Measurements from ENCODE around the gene RAB5B. TPM values are rescaled to one million over a fixed set of nuclear protein-coding genes. Genes with fewer than 3 reads are reported as not detected.

RAB5B gene, protein sequence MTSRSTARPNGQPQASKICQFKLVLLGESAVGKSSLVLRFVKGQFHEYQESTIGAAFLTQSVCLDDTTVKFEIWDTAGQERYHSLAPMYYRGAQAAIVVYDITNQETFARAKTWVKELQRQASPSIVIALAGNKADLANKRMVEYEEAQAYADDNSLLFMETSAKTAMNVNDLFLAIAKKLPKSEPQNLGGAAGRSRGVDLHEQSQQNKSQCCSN
- 111 TPM for total RNA-seq
- long read RNA-seq, full-length matches to known transcripts: 122 of 178 reads
- long read RNA-seq, partial matches to known transcripts: 31 of 178 reads
- long read RNA-seq, other reads (novel, unspliced or antisense): 25 of 178 reads

DNA sequence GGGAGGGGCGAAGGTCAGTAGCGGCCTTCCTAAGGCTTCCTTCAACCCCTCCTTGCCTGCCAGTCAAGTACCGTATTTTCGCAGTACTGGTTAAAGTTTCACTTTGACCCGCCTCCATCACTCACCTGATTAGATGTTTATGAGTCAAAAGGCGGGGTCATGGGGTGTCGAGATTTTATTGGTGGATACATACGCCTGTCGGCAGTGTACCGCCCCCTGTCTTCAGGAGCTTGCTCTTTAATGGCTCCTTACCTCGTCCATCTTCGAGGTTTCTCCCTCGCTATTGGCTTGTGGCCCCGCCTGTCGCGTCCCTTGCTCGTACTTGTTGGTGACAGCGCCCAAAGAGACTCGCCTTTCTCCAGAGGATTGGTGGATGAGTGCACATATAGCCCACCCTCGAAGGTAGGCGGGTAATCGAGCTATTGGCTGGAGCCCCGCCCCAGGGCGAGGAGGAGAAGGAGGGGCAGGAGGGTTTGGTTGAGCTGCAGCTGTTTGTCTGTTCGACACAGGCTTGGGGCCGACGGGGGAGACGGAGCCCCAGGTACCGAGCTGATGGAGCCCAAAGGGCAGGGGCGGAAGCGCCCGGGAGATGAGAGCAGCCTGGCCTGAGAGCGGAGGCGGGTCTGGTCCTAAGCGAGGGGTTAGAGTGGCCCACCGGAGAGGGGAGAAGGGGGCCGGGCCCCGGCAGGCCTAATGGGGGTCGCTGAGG, at the start of gene RAB5B:
Gene RAB5B (plus strand): TSS at position 480 of the 709 bp plus-strand sequence. CDS start 12,883 bp downstream, outside the sequence.
- Histone ChIP-seq H3K27ac (replicated peaks) (peak within 1 kb of the TSS; percentile 99), H3K9me3 (replicated peaks) (no peaks in the 10 kb centered on the region), H3K4me3 (peak within 1 kb of the TSS; percentile 99), H3K4me1 (peaks cover 57% of the 10 kb centered on the region), H3K36me3 (no peaks in the 10 kb centered on the region), H3K27me3 (ENCODE audit: low read depth) (no peaks in the 10 kb centered on the region)
- peak; percentile 99 for DNase-seq
- intact Hi-C loops (cut with micrococcal nuclease): no loop called here
- TF ChIP-seq, protein P1, sequence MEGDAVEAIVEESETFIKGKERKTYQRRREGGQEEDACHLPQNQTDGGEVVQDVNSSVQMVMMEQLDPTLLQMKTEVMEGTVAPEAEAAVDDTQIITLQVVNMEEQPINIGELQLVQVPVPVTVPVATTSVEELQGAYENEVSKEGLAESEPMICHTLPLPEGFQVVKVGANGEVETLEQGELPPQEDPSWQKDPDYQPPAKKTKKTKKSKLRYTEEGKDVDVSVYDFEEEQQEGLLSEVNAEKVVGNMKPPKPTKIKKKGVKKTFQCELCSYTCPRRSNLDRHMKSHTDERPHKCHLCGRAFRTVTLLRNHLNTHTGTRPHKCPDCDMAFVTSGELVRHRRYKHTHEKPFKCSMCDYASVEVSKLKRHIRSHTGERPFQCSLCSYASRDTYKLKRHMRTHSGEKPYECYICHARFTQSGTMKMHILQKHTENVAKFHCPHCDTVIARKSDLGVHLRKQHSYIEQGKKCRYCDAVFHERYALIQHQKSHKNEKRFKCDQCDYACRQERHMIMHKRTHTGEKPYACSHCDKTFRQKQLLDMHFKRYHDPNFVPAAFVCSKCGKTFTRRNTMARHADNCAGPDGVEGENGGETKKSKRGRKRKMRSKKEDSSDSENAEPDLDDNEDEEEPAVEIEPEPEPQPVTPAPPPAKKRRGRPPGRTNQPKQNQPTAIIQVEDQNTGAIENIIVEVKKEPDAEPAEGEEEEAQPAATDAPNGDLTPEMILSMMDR (IDR thresholded peaks at IDR 0.05; ENCODE audit: borderline replicate concordance): peak; percentile 62

DNA sequence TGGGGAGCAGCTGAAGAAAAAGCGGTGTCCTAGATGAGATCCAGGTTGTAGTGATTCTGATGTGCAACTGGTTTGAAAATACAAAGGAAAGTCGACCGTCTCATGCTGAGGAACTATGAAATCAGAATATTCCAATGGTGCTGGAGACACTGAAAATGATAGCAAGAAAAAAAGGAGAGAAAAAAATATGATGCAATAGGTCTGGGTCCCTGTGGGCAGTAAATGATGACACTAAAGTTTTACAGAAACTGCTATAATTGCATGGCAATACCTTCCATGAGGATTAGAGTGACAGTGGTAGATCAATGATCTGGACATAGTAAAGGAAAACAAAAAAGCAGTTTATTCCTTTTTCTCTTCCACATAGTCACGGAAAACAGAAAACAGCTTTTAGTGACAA, 48.5 kb upstream of the RAB5B start:
- Histone ChIP-seq H3K27me3 (ENCODE audit: low read depth) (no peaks in the 10 kb centered on the region), H3K36me3 (peaks cover 16% of the 10 kb centered on the region), H3K9me3 (replicated peaks) (no peaks in the 10 kb centered on the region), H3K27ac (replicated peaks) (no peak overlapping the region), H3K4me3 (no peak overlapping the region), H3K4me1 (peaks cover 55% of the 10 kb centered on the region)
- TF ChIP-seq, protein P1 (IDR thresholded peaks at IDR 0.05; ENCODE audit: borderline replicate concordance): no peak
- DNase-seq: no peak
- intact Hi-C loops (cut with micrococcal nuclease): no loop called here

DNA sequence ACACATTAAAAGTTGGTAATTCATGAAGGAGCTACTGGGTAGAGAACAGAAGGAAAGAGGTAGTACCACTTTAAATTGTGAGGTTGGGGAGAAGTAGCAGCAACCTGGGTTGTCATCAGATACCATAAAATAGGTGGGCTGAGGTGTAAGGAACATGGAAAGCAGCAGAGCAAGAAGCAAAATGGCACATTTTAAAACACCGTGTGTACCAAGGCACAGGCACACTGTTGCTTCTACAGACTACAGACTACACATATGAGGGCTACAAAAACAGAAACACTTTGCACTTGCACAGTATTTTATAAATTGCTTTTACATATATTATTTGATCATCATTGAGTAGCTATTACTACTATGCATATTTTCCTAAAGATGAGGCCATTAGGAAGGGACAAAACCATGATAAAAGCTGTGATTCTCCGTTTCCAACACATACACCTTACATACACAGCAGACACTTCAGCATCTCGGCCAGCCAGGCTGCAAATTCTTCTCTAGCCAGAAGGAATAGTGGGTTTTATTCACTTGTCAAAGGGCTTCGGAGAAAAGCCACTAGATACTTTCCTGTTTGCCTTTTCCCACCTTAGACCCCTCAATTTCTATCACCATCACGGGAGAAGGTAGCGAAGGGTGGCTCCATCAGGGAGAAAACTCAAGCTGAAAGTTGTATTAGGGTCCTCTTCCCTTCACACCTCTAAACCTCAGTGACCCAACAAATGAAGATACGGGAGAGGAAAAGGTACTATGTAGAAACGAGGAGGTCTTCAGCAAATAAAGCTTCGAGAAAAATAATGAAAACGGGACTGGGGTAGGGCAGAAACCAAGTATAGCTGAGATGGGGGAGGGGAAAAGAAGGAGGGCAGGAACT, 47.8 kb upstream of the RAB5B start:
- peaks cover 16% of the 10 kb centered on the region for H3K36me3 ChIP-seq
- TF ChIP-seq, protein P1 (IDR thresholded peaks at IDR 0.05; ENCODE audit: borderline replicate concordance): no peak
- H3K27ac ChIP-seq (replicated peaks): peak overlapping the region; percentile 91
- H3K4me1 ChIP-seq: peaks cover 55% of the 10 kb centered on the region
- no peak for DNase-seq
- intact Hi-C loops (cut with micrococcal nuclease): no loop called here
- H3K4me3 ChIP-seq: peak overlapping the region; percentile 83
- H3K9me3 ChIP-seq (replicated peaks): no peaks in the 10 kb centered on the region
- H3K27me3 ChIP-seq (ENCODE audit: low read depth): no peaks in the 10 kb centered on the region

DNA sequence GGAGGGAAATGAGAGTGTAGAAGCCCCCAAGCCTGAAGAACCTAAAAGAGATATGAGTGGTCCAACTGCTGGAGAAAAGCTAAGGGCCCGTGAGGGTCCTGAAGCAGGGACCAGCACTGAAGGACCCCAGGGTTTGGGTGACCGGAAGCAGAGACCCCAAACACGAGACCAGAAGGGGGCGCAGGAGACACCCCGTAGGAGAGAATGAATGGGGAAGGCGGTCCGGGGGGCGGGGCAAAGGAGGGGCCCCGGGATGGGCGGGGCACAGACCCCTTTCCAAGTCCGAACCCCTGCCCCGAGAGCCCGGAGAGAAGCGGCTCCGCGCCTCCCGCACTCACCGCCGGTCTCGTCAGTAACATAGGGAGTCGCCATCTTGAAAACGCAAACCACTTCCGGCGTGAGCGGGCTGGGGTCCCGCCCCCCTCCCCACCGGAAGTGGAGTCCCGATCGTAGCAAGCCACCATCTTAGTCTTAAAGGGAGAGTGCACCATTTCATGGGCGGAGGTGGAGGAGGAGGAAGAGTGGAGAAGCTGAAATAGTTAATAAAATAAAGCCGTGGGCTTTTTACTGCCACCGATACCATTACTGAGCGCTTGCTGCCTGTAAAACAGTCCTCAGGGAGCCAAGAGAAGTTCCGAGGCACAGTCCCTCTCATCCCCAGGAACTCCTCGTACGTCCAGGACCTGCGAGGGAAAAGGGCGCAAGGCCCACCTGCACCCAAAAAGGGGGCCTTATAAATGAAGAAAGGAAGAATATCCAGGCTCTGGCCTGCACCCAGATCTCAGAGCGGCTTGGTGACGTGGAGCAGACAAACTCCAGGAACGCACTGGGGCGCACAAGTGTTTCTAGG, 46.9 kb upstream of the RAB5B start:
- peaks cover 60% of the 10 kb centered on the region for H3K4me1 ChIP-seq

More for the DNA sequence above, 46.9 kb upstream of the RAB5B start:
- H3K27me3 ChIP-seq (ENCODE audit: low read depth): no peaks in the 10 kb centered on the region
- intact Hi-C loops (cut with micrococcal nuclease): no loop called here
- H3K9me3 ChIP-seq (replicated peaks): no peaks in the 10 kb centered on the region
- peaks cover 12% of the 10 kb centered on the region for H3K36me3 ChIP-seq
- H3K4me3 ChIP-seq: peak overlapping the region; percentile 83
- peak; percentile 87 for DNase-seq
- TF ChIP-seq, protein P1 (IDR thresholded peaks at IDR 0.05; ENCODE audit: borderline replicate concordance): peak; percentile 79
- H3K27ac ChIP-seq (replicated peaks): peak overlapping the region; percentile 91
